Smooth muscle cell (in vitro differentiated cells): ENCODE results near the gene HES7. TPM values are rescaled to one million over a fixed set of nuclear protein-coding genes. Genes with fewer than 3 reads are reported as not detected.
A peak's percentile ranks its signal among the peaks of the same experiment; 100 is the strongest.
"Not testable (repeated sequence)": the region's sequence is repeated elsewhere in the genome, so short reads cannot be mapped to it uniquely, and the experiment has no call there.

Source experiments
- DNase-seq: peaks from one replicate; lab custom pipeline; 2025; ENCODE audit not compliant: unreplicated experiment; lab: John Stamatoyannopoulos, UW
- H2AFZ ChIP-seq: fragments of 200-600 bp; sonication (generic); 2 replicates; pipeline ENCODE4 v1.6.0; 2016; ENCODE audit warnings: antibody characterized with exemption, low read depth, mild to moderate bottlenecking
- H3F3A ChIP-seq: fragments of 200-600 bp; sonication (generic); 2 replicates; pipeline ENCODE4 v1.6.0; 2017; ENCODE audit warnings: antibody characterized with exemption, low read depth
- H3K27ac ChIP-seq: fragments of 200-600 bp; sonication (generic); 2 replicates; pipeline ENCODE4 v1.5.1; 2016; ENCODE audit warnings: low read depth, mild to moderate bottlenecking
- H3K27me3 ChIP-seq: fragments of 200-600 bp; sonication (generic); 2 replicates; pipeline ENCODE4 v1.6.1; 2016; ENCODE audit warnings: low read depth, mild to moderate bottlenecking
- H3K36me3 ChIP-seq: fragments of 200-600 bp; sonication (generic); 2 replicates; pipeline ENCODE4 v1.5.1; 2016; ENCODE audit warnings: low read depth
- H3K4me1 ChIP-seq: fragments of 200-600 bp; sonication (generic); 2 replicates; pipeline ENCODE4 v1.5.1; 2016; ENCODE audit warnings: low read depth
- H3K4me2 ChIP-seq: fragments of 200-600 bp; sonication (generic); 2 replicates; pipeline ENCODE4 v1.6.0; 2016; ENCODE audit warnings: mild to moderate bottlenecking
- H3K4me3 ChIP-seq: fragments of 200-600 bp; sonication (generic); 2 replicates; pipeline ENCODE4 v1.5.1; 2016; ENCODE audit warnings: mild to moderate bottlenecking
- H3K79me2 ChIP-seq: fragments of 200-600 bp; sonication (generic); 2 replicates; pipeline ENCODE4 v1.6.0; 2016; ENCODE audit warnings: low read depth, mild to moderate bottlenecking
- H3K9ac ChIP-seq: fragments of 200-600 bp; sonication (generic); 2 replicates; pipeline ENCODE4 v1.6.0; 2016; ENCODE audit warnings: low read depth
- H3K9me3 ChIP-seq: fragments of 200-600 bp; sonication (generic); replicated peaks from 2 replicates; pipeline ENCODE4 v1.5.1; 2016; ENCODE audit warnings: low read depth
- H4K20me1 ChIP-seq: fragments of 200-600 bp; sonication (generic); 2 replicates; pipeline ENCODE4 v1.6.0; 2016; ENCODE audit warnings: low read depth
- CTCF ChIP-seq: fragments of 200-600 bp; sonication (generic); IDR thresholded peaks from 2 replicates; pipeline ENCODE4 v1.5.1; 2017; ENCODE audit warnings: borderline replicate concordance, mild to moderate bottlenecking, antibody characterized with exemption; ENCODE audit not compliant: insufficient read depth, poor library complexity, severe bottlenecking
- WGBS: methylation state at CpG from one replicate; pipeline ENCODE4 v1.1.7; 2016; ENCODE audit warnings: low lambda C conversion rate; 5-methylcytosine and 5-hydroxymethylcytosine counted together
- polyA plus RNA-seq: library from polyadenylated mRNA; unstranded; fragments of >200 nt; fragmentation: Nextera tagmentation; extraction: Ambion mirVana; gene quantifications from 2 replicates; pipeline ENCODE4 v1.2.1, GENCODE V29; 2016
- total RNA-seq: library from RNA; depleted of rRNA; stranded (reverse); fragments of >200 nt; gene quantifications from 2 replicates; pipeline ENCODE4 v1.2.3, GENCODE V29; 2014

HES7 gene
- total RNA-seq: not detected in 2 replicates
- not detected in 2 replicates for polyA plus RNA-seq

- Histone ChIP-seq H3K36me3 (no peaks in the 10 kb centered on the region), H3K79me2 (no peaks in the 10 kb centered on the region), H3K4me2 (peak within 1 kb of the TSS; percentile 89), H3K4me3 (peak within 1 kb of the TSS; percentile 59), H3K9me3 (no peaks in the 10 kb centered on the region), H3K4me1 (peaks cover 22% of the 10 kb centered on the region), H3F3A (peaks cover 22% of the 10 kb centered on the region), H4K20me1 (peaks cover 9% of the 10 kb centered on the region), H3K9ac (no peak within 1 kb of the TSS), H3K27ac (no peak within 1 kb of the TSS), H2AFZ (peak within 1 kb of the TSS; percentile 69), H3K27me3 (peaks cover 25% of the 10 kb centered on the region)
- TF ChIP-seq CTCF: no peak
- WGBS: 3% methylated on average over 29 of the region's 29 CpGs
- DNase-seq: no peak
Measured at GRCh38 chr17:8123695-8124349, at the start of gene HES7. Gene HES7, minus strand, starts transcription at chr17:8124106. Its CDS starts 22 bp downstream, at chr17:8124084.

GRCh38 chr17:8173056-8173870, 49.4 kb upstream of the HES7 start:
- under 1% methylated on average over 23 of the region's 23 CpGs for WGBS
- TF ChIP-seq CTCF: no peak
- H3K9me3 ChIP-seq: no peaks in the 10 kb centered on the region
- no peaks in the 10 kb centered on the region for H3F3A ChIP-seq
- H2AFZ ChIP-seq: peak overlapping the region; percentile 41
- H3K36me3 ChIP-seq: no peaks in the 10 kb centered on the region
- H4K20me1 ChIP-seq: no peaks in the 10 kb centered on the region
- H3K27ac ChIP-seq: peak overlapping the region; percentile 98
- DNase-seq: peak; percentile 37
- H3K4me3 ChIP-seq: peak overlapping the region; percentile 65
- H3K9ac ChIP-seq: peak overlapping the region; percentile 97
- H3K4me2 ChIP-seq: peak overlapping the region; percentile 92
- H3K27me3 ChIP-seq: no peaks in the 10 kb centered on the region
- H3K79me2 ChIP-seq: no peaks in the 10 kb centered on the region
- H3K4me1 ChIP-seq: peaks cover 16% of the 10 kb centered on the region

- not testable (repeated sequence) for H3K27me3 ChIP-seq, H3K79me2 ChIP-seq, H2AFZ ChIP-seq, H3K27ac ChIP-seq, H4K20me1 ChIP-seq, H3K9ac ChIP-seq, H3K4me2 ChIP-seq, H3K4me3 ChIP-seq, H3K4me1 ChIP-seq, DNase-seq, H3K9me3 ChIP-seq, H3K36me3 ChIP-seq, H3F3A ChIP-seq
- 92% methylated on average over 19 of the region's 19 CpGs for WGBS
Measured at GRCh38 chr17:8170186-8170585, 46.3 kb upstream of the HES7 start.

- H3K4me3 ChIP-seq: no peak overlapping the region
- DNase-seq: no peak
- no peak overlapping the region for H2AFZ ChIP-seq
- H3K36me3 ChIP-seq: no peaks in the 10 kb centered on the region
- H4K20me1 ChIP-seq: no peaks in the 10 kb centered on the region
- peaks cover 6% of the 10 kb centered on the region for H3K79me2 ChIP-seq
- H3K9ac ChIP-seq: no peak overlapping the region
- no peaks in the 10 kb centered on the region for H3K9me3 ChIP-seq
- H3K27me3 ChIP-seq: no peaks in the 10 kb centered on the region
- no peak overlapping the region for H3K27ac ChIP-seq
- 80% methylated on average over 3 of the region's 3 CpGs for WGBS
- TF ChIP-seq CTCF: no peak
- H3K4me1 ChIP-seq: peaks cover 17% of the 10 kb centered on the region
- no peaks in the 10 kb centered on the region for H3F3A ChIP-seq
- no peak overlapping the region for H3K4me2 ChIP-seq
Measured at GRCh38 chr17:8167526-8167925, 43.6 kb upstream of the HES7 start.
